Vagina (tissue), 2 donors: ENCODE data around the gene SLC1A5. TPM values are rescaled to one million over a fixed set of nuclear protein-coding genes. Genes with fewer than 3 reads are reported as not detected.
A peak's percentile ranks its signal among the peaks of the same experiment; 100 is the strongest.

Experiments used
- DNase-seq, 2 donors: peaks; one replicate each; pipeline ENCODE4 v3.0.0-alpha.2; 2017; ENCODE audit errors: extremely low spot score in 2 of 2
- H3K27ac ChIP-seq: fragments of 200-600 bp; sonication (generic); one replicate; pipeline ENCODE4 v1.5.1; 2019
- H3K27me3 ChIP-seq: fragments of 200-600 bp; sonication (generic); one replicate; pipeline ENCODE4 v1.5.1; 2019
- H3K36me3 ChIP-seq, 2 donors: fragments of 200-600 bp; sonication (generic); one replicate each; pipeline ENCODE4 v1.5.1; 2017 to 2019
- H3K4me1 ChIP-seq: fragments of 200-600 bp; sonication (generic); one replicate; pipeline ENCODE4 v1.5.1; 2019
- H3K4me3 ChIP-seq, 2 donors: fragments of 200-600 bp; sonication (generic); 1 replicate in 1 of 2; 2 replicates in 1 of 2; pipeline ENCODE4 v1.5.1; 2016 to 2019
- H3K9me3 ChIP-seq: fragments of 200-600 bp; sonication (generic); one replicate; pipeline ENCODE4 v1.5.1; 2019
- CTCF ChIP-seq, 3 experiments: fragments of 450-650 bp in 2 of 3; fragments of 200-600 bp in 1 of 3; sonication (generic) in 1 of 3; IDR thresholded peaks; one replicate each; pipeline ENCODE4 v1.5.1; 2017 to 2019; ENCODE audit warnings: antibody characterized with exemption in 3 of 3, mild to moderate bottlenecking in 2 of 3, moderate library complexity in 2 of 3
- POLR2A ChIP-seq, 2 donors: fragments of 450-650 bp; IDR thresholded peaks; one replicate each; pipeline ENCODE4 v1.6.1; 2017; ENCODE audit warnings: antibody characterized with exemption in 2 of 2, mild to moderate bottlenecking in 2 of 2, moderate library complexity in 2 of 2
- POLR2AphosphoS5 ChIP-seq, 2 donors: sonication (generic); formaldehyde crosslinking; IDR thresholded peaks; one replicate each; pipeline ENCODE4 v1.9.0; 2017; ENCODE audit warnings: antibody characterized with exemption in 2 of 2, mild to moderate bottlenecking in 2 of 2, low read depth in 1 of 2; ENCODE audit not compliant: insufficient read depth in 1 of 2
- intact Hi-C: fragments of 100-400 bp; cut with DNase I; formaldehyde crosslinking; loops from one replicate; pipeline ENCODE4 v1.15.1; 2023
- total RNA-seq: library from RNA; depleted of rRNA; stranded (reverse); fragments of >200 nt; gene quantifications from one replicate; pipeline ENCODE4 v1.2.3, GENCODE V29; 2016

The SLC1A5 gene
- total RNA-seq, 1 donor from 2014 or later, result 147 TPM

GRCh38 chr19:46787331-46788261, 798 bp downstream of the SLC1A5 start:
- no peak for TF ChIP-seq POLR2AphosphoS5 (IDR thresholded peaks at IDR 0.05; ENCODE audit: insufficient read depth in 1 of 2, low read depth in 1 of 2)
- TF ChIP-seq CTCF (IDR thresholded peaks at IDR 0.05), result no peak
- TF ChIP-seq POLR2A (IDR thresholded peaks at IDR 0.05), result no peak
- intact Hi-C loops, result no loop called here
- H3K36me3 ChIP-seq, result peaks cover 0 to 13% of the 10 kb centered on the region in 2 donors
- H3K4me3 ChIP-seq, result peak overlapping the region; percentile 86 to 97
- peaks cover 44% of the 10 kb centered on the region for H3K4me1 ChIP-seq
- no peak for DNase-seq
- no peaks in the 10 kb centered on the region for H3K9me3 ChIP-seq
- H3K27ac ChIP-seq, result peak overlapping the region; percentile 93
- H3K27me3 ChIP-seq, result no peaks in the 10 kb centered on the region

GRCh38 chr19:46787040-46787330, 1.4 kb downstream of the SLC1A5 start:
- Histone ChIP-seq H3K4me1 (peaks cover 48% of the 10 kb centered on the region), H3K9me3 (no peaks in the 10 kb centered on the region), H3K36me3 (peaks cover 0 to 19% of the 10 kb centered on the region in 2 donors), H3K27ac (peak overlapping the region; percentile 93), H3K27me3 (no peaks in the 10 kb centered on the region), H3K4me3 (peak overlapping the region; percentile 86 to 97)
- no peak for TF ChIP-seq CTCF (IDR thresholded peaks at IDR 0.05)
- TF ChIP-seq POLR2A (IDR thresholded peaks at IDR 0.05), result no peak
- TF ChIP-seq POLR2AphosphoS5 (IDR thresholded peaks at IDR 0.05; ENCODE audit: insufficient read depth in 1 of 2, low read depth in 1 of 2), result no peak
- intact Hi-C loops, result no loop called here
- DNase-seq, result no peak

GRCh38 chr19:46786236-46787039, 2.0 kb downstream of the SLC1A5 start:
- H3K4me3 ChIP-seq, result peak overlapping the region; percentile 86 to 97
- H3K27ac ChIP-seq, result peak overlapping the region; percentile 93
- peak; percentile 73 to 85 for TF ChIP-seq POLR2AphosphoS5 (IDR thresholded peaks at IDR 0.05; ENCODE audit: insufficient read depth in 1 of 2, low read depth in 1 of 2)
- no peak for TF ChIP-seq POLR2A (IDR thresholded peaks at IDR 0.05)
- no peak for TF ChIP-seq CTCF (IDR thresholded peaks at IDR 0.05)
- no peaks in the 10 kb centered on the region for H3K9me3 ChIP-seq
- peaks cover 52% of the 10 kb centered on the region for H3K4me1 ChIP-seq
- peaks cover 0 to 24% of the 10 kb centered on the region in 2 donors for H3K36me3 ChIP-seq
- intact Hi-C loops, result no loop called here
- DNase-seq, result peak in 1 of 2 donors; percentile 96
- no peaks in the 10 kb centered on the region for H3K27me3 ChIP-seq

- Histone ChIP-seq H3K27me3 (no peaks in the 10 kb centered on the region), H3K4me3 (peak overlapping the region; percentile 86 to 97), H3K36me3 (peaks cover 0 to 30% of the 10 kb centered on the region in 2 donors), H3K4me1 (peaks cover 57% of the 10 kb centered on the region), H3K9me3 (no peaks in the 10 kb centered on the region), H3K27ac (peak overlapping the region; percentile 93)
- TF ChIP-seq POLR2AphosphoS5 (IDR thresholded peaks at IDR 0.05; ENCODE audit: insufficient read depth in 1 of 2, low read depth in 1 of 2) (no peak), CTCF (IDR thresholded peaks at IDR 0.05) (no peak), POLR2A (IDR thresholded peaks at IDR 0.05) (no peak)
- no peak for DNase-seq
- intact Hi-C loops, result no loop called here
These were observed 2.5 kb downstream of the SLC1A5 start for GRCh38 chr19:46785980-46786235.
